GM20431 (cell line): Measurements from ENCODE around the gene VSNL1.

Experiments used
- in situ Hi-C: fragments of 300-500 bp; cut with MseI, MboI; formaldehyde crosslinking; loops from one replicate; pipeline ENCODE4 v1.15.0; 2020; ENCODE audit warnings: low sequenced_read_pairs; ENCODE audit not compliant: unreplicated experiment

The VSNL1 gene

GRCh38 chr2:17540093-17540812 is at the start of gene VSNL1:
Gene VSNL1 (plus strand): TSS chr2:17540696. CDS start chr2:17592075, 51,379 bp downstream.
- in situ Hi-C loops, result no loop called here

GRCh38 chr2:17495590-17495989 is 44.9 kb upstream of the VSNL1 start:
- in situ Hi-C loops, result no loop called here

- in situ Hi-C loops, result no loop called here
Measured at GRCh38 chr2:17497718-17498117, 42.8 kb upstream of the VSNL1 start.

- in situ Hi-C loops, result no loop called here
Measured at GRCh38 chr2:17506736-17507616, 33.5 kb upstream of the VSNL1 start.

- in situ Hi-C loops, result no loop called here
Measured at GRCh38 chr2:17515652-17516051, 24.8 kb upstream of the VSNL1 start.

DNA sequence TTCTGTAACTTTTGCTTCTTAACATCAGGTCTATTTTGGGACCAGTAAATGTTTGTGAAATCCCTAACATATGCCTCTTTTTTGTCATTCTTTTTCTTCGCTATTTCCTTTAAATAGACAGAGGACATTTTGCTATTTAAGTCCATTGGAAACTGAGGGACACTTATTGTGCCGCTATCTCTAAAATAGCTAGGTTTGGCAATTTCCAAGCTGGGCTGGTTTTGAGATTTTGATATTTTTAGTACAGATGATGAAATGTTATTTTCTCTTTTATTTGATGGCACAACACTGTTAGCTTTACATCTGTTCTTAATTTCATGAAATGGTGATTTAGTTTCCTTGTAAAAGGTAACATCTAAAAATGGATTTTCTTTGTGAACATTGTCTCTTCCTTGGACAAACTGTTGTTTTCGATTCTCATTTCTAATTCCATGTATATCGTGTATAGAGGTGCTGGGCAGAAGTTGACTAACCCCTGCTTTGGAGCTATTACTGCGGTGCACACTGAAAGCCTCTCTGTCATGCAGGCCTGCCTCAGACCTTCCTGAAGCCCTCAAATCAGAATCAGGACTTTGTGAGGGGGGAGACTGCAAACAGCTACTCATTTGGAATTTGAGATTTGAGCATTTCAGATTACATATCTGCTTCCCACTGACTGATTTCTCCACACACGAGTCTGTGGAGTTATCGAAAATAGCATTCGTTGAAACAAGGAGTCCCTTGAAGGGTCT is 22.9 kb upstream of the VSNL1 start:
- in situ Hi-C loops, result no loop called here

DNA sequence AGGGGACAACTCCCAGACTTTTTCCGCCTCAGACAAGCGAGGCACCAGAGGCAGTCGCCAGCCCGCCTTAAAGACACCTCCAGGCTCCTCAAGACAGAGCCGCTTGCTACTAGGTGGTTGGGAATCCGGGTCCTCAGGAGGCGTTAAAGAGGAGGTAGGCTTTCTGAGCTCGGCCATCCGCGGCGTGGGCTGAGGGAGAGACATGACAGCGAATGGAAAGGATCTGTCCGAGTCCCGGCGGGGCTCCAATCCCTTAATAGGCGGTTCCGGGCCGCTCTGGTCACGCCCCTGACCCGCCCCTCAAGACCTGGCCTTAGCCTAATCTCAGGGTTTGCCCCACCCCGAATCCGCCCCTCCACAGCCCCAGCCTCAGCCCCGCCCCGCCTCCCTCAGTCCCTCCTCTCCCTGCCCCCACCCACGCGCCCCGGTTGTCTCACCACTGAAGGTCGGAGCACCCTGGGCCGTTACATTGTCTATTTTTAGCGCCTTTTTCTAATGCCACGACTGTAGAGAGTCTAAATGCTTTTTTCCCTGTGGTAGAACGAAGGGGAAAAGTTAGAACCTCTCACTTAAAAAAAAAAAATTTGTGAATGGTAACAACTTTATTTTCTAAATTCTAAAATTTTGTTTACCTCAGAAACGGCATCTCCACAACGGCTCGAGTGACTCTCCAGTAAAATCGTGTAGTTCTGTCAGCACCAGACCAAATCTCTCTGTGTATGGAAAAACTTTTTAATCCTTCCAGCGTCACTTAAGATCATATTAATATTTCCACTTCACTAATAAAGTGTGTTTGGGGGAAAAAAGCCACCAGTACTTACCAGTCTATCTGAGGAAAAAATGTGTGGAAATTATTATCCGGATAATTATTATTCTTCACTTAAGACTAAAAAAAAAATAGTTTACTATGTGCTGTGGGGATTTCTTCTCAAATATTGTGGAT is 22.0 kb upstream of the VSNL1 start, which contains the start of gene RAD51AP2:
Gene RAD51AP2, minus strand, starts transcription at position 229 of the 943 bp plus-strand sequence. Its CDS starts 25 bp downstream, at position 204.
- in situ Hi-C loops, result no loop called here

DNA sequence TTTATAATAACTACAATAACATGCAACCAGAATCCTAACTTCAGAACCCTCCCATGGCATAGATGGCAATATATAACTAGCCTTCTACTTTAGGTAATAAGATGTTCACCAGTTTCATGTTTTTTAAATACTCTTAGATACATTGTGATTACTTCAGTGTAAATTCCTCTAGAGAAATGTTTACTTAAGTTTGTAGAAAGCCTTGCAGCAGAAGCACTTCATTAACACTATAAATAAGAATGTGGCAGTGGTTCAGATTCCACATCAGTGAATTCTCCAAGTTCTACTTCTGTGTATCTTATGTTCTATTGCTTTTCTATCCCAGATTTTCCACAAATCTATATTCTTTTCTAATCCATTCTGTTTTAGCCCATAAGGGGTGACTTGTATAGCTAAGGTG is 21.0 kb upstream of the VSNL1 start:
- in situ Hi-C loops, result no loop called here

- in situ Hi-C loops, result no loop called here
Measured at GRCh38 chr2:17520761-17521160, 19.7 kb upstream of the VSNL1 start.

DNA sequence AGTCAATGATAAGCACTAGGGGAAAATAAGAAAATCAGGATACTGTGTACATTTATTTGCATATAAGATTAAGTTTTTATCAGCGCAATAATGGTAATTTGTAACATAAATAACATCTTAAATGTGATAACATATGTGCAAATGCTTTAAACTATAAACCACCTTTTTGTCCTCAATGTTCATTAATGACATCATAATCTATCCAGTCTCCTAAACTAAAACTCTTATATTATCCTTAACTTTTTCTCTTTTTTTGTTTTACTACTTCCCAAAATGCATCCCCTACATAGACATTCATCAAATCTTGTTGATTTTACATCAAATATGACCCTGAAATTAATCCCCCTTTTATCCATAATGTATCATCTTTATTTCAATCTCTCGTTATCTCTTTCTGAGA is 18.9 kb upstream of the VSNL1 start:
- in situ Hi-C loops, result no loop called here

- in situ Hi-C loops, result no loop called here
Measured at GRCh38 chr2:17522303-17522702, 18.2 kb upstream of the VSNL1 start.

DNA sequence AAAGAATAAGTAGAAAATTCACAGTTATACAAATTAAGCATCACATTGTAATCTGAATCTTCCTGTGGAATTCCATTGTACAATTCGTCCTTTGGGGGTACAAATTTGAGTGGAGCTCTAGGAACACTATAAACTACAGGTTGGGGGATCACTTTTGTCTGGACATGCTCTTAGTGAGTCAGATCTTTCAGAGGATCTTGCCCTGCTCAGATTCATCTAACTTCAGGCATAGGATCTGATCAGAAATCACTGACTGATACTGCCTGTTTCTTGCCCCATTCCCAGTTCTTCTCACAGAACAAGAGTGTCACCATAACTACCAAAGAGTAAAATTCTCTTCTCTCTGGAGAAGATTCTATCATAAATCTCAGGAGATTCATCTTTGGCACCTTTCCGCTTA is 10.7 kb upstream of the VSNL1 start:
- in situ Hi-C loops, result no loop called here

- in situ Hi-C loops, result no loop called here
Measured at GRCh38 chr2:17533546-17533945, 7.0 kb upstream of the VSNL1 start.

DNA sequence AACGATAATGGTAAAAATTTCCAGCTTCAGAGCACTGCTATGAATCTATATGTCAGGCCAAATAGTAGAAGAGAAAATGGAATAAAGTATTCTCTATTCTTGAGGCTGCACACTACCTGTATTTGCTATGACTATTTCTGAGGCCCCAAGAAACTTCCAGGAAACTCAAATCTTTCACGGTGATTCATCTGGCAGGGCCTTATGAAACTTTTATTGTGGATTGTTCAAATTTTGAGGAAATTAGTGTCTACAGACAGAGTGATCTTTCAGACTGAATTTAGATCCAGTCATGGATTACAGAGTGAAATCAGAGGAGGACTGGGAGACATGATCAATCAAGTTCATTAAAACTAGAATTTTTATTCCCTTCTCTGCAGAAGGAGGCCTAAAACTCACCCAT is 4.1 kb upstream of the VSNL1 start:
- in situ Hi-C loops, result no loop called here

- in situ Hi-C loops, result no loop called here
Measured at GRCh38 chr2:17538022-17538843, 2.3 kb upstream of the VSNL1 start.

GRCh38 chr2:17538844-17539554 is 1.5 kb upstream of the VSNL1 start:
- in situ Hi-C loops, result no loop called here

GRCh38 chr2:17539611-17540092 is 844 bp upstream of the VSNL1 start:
- in situ Hi-C loops, result no loop called here
